Cardiac fibroblast (primary cell): ENCODE results near the gene CCDC85A.

Experiments
- DNase-seq, 2 donors: peaks; one replicate each; pipeline versions ENCODE4 v3.0.0 to v3.0.0-alpha.2; 2010; ENCODE audit warnings: low read depth in 2 of 2
- H3K4me3 ChIP-seq, 2 donors: replicated peaks in 1 of 2; 1 replicate in 1 of 2; 2 replicates in 1 of 2; pipeline ENCODE4 v1.5.1; 2011; ENCODE audit warnings: low read depth in 2 of 2, low read length in 2 of 2, mild to moderate bottlenecking in 2 of 2, moderate library complexity in 1 of 2
- CTCF ChIP-seq: IDR thresholded peaks from one replicate; pipeline ENCODE4 v1.5.1; 2011; ENCODE audit warnings: low read depth, mild to moderate bottlenecking, low read length, inconsistent platforms

Gene CCDC85A

GRCh38 chr2:56288838-56289580 lies 105.2 kb downstream of the CCDC85A start:
- peak; percentile 24 for TF ChIP-seq CTCF
- no peak overlapping the region for H3K4me3 ChIP-seq
- DNase-seq = peak in 1 of 2 donors; percentile 25

GRCh38 chr2:56291711-56292110 lies 107.9 kb downstream of the CCDC85A start:
- no peak for DNase-seq
- TF ChIP-seq CTCF = no peak
- no peak overlapping the region for H3K4me3 ChIP-seq

- DNase-seq = no peak
- no peak overlapping the region for H3K4me3 ChIP-seq
- TF ChIP-seq CTCF = no peak
Observed at GRCh38 chr2:56292951-56293350, 109.2 kb downstream of the CCDC85A start.

- no peak for DNase-seq
- no peak overlapping the region for H3K4me3 ChIP-seq
- no peak for TF ChIP-seq CTCF
Observed at GRCh38 chr2:56295666-56296065, 111.9 kb downstream of the CCDC85A start.

- TF ChIP-seq CTCF = no peak
- no peak for DNase-seq
- no peak overlapping the region for H3K4me3 ChIP-seq
Observed at GRCh38 chr2:56297671-56298070, 113.9 kb downstream of the CCDC85A start.

- no peak overlapping the region for H3K4me3 ChIP-seq
- no peak for TF ChIP-seq CTCF
- peak; percentile 6 to 47 for DNase-seq
Observed at GRCh38 chr2:56299171-56299691, 115.4 kb downstream of the CCDC85A start.
